ENCODE measurements around the gene NME3. TPM values are rescaled to one million over a fixed set of nuclear protein-coding genes. Genes with fewer than 3 reads are reported as not detected.
A peak's percentile ranks its signal among the peaks of the same experiment; 100 is the strongest.

NME3 gene
- total RNA-seq, 1 experiment from 2014 or later, result 76.9 TPM

DNA sequence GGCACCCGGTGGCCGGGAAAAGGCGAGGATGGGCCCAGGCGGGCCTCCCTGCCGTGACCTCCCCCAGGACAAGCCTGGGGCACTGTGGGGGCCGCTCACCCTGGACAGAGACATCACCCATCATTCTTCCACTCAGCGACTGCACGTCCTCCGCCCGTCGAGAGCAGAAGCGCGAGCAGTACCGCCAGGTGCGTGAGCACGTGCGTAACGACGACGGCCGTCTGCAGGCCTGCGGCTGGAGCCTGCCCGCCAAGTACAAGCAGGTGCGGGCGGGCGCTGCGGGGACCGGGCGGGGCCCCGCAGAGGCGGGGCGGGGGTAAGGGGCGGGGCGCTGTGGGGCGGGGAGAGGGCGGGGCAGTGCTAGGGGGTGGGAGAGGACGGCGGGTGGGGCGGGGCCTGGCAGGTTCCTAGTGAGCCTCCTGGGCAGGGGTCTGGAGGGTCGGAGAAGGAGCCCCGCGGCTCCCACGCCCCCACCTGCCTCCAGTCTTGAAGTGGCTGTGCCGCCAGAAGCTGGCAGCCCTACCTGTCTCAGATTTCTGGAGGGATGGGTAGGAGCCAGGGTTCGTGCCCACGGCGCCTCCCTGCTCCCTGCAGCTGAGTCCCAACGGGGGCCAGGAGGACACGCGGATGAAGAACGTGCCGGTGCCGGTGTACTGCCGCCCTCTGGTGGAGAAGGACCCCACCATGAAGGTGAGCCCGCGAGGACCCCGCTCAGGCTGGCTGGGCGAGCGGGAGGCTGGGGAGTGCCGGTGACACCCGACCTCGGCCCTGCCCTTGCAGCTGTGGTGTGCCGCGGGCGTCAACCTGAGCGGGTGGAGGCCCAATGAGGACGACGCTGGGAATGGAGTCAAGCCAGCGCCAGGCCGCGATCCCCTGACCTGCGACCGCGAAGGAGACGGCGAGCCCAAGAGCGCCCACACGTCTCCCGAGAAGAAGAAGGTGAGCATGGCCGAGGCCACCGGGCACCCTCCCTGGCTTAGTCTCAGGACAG, 7.5 kb downstream of the NME3 start:
- no peaks in the 10 kb centered on the region for H3K4me1 ChIP-seq (ENCODE audit: insufficient read depth, low read length)
- H4K20me1 ChIP-seq (ENCODE audit: control insufficient read depth, insufficient read depth, insufficient read length), result no peaks in the 10 kb centered on the region
- no peak overlapping the region for H3K18ac ChIP-seq (ENCODE audit: insufficient read length, low read depth, low read length)
- DNase-seq, result peak; percentile 91
- no peak overlapping the region for H2BK20ac ChIP-seq (ENCODE audit: low read depth, low read length, poor library complexity, severe bottlenecking)
- Mint-ChIP-seq H3K4me1 (no peaks in the 10 kb centered on the region), H3K36me3 (ENCODE audit: insufficient read depth in 1 of 3, low read depth in 3 of 3) (peaks cover 7 to 41% (median 28%) of the 10 kb centered on the region in 3 experiments; a peak in 6 of 7 replicates), H3K27ac (no peak overlapping the region), H3K27me3 (ENCODE audit: low read depth) (no peaks in the 10 kb centered on the region), H3K4me3 (peak overlapping the region in 1 of 2 experiments; percentile 38; a peak in 2 of 5 replicates), H3K9me3 (no peaks in the 10 kb centered on the region)
- H2AFZ ChIP-seq (ENCODE audit: low read length), result no peak overlapping the region
- H3K9me3 ChIP-seq (ENCODE audit: control insufficient read depth, low read depth, low read length), result no peaks in the 10 kb centered on the region
- no peaks in the 10 kb centered on the region for H3K79me1 ChIP-seq (ENCODE audit: insufficient read depth, low read depth, low read length, poor library complexity, severe bottlenecking)
- H2BK5ac ChIP-seq (ENCODE audit: insufficient read length, low read length), result no peak overlapping the region
- H3K27me3 ChIP-seq (ENCODE audit: insufficient read depth, low read length), result no peaks in the 10 kb centered on the region
- no CpG with 5 or more reads among the region's 81 CpGs for WGBS (ENCODE audit: extremely low coverage, insufficient read length, low lambda C conversion rate)
- H3K23me2 ChIP-seq (ENCODE audit: insufficient read length, low read depth, low read length, poor library complexity, severe bottlenecking), result peaks cover 3% of the 10 kb centered on the region
- H3K4me2 ChIP-seq (ENCODE audit: insufficient read depth, insufficient read length, low read length), result peak overlapping the region; percentile 56
- H4K5ac ChIP-seq (ENCODE audit: insufficient read length, low read depth, low read length), result no peak overlapping the region
- no peak overlapping the region for H3K23ac ChIP-seq (ENCODE audit: insufficient read length, low read depth, low read length)
- H4K8ac ChIP-seq (replicated peaks; ENCODE audit: insufficient read length, low read depth, low read length), result no peak overlapping the region
- H3K27ac ChIP-seq (ENCODE audit: insufficient read length, low read depth, low read length), result no peak overlapping the region
- TF ChIP-seq, protein P1, sequence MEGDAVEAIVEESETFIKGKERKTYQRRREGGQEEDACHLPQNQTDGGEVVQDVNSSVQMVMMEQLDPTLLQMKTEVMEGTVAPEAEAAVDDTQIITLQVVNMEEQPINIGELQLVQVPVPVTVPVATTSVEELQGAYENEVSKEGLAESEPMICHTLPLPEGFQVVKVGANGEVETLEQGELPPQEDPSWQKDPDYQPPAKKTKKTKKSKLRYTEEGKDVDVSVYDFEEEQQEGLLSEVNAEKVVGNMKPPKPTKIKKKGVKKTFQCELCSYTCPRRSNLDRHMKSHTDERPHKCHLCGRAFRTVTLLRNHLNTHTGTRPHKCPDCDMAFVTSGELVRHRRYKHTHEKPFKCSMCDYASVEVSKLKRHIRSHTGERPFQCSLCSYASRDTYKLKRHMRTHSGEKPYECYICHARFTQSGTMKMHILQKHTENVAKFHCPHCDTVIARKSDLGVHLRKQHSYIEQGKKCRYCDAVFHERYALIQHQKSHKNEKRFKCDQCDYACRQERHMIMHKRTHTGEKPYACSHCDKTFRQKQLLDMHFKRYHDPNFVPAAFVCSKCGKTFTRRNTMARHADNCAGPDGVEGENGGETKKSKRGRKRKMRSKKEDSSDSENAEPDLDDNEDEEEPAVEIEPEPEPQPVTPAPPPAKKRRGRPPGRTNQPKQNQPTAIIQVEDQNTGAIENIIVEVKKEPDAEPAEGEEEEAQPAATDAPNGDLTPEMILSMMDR (conservative IDR thresholded peaks at IDR 0.05), result peak; percentile 81
- no peak overlapping the region for H2BK15ac ChIP-seq (ENCODE audit: low read depth, low read length)
- no peak overlapping the region for H3K9ac ChIP-seq (ENCODE audit: extremely low read depth, insufficient read length, low read length)
- H3K79me2 ChIP-seq (ENCODE audit: insufficient read depth, low read length), result no peaks in the 10 kb centered on the region
- H3K56ac ChIP-seq (ENCODE audit: insufficient read length, low read depth, low read length), result no peak overlapping the region
- no peak overlapping the region for H2AK5ac ChIP-seq (ENCODE audit: insufficient read length, low read length)
- no peak overlapping the region for H2BK120ac ChIP-seq (ENCODE audit: low read depth, low read length, poor library complexity, severe bottlenecking)
- H2BK12ac ChIP-seq (ENCODE audit: insufficient read length, low read depth, low read length), result no peak overlapping the region
- H4K91ac ChIP-seq (ENCODE audit: insufficient read length, low read depth, low read length), result no peak overlapping the region
- no peak overlapping the region for H3K4ac ChIP-seq (ENCODE audit: low read depth, low read length)
- H3K14ac ChIP-seq (ENCODE audit: insufficient read depth, low read length), result 0 out of 2 replicates have a peak overlapping the region, but pooled peaks have one; percentile 37
- H3T11ph ChIP-seq (ENCODE audit: low read length), result no peak overlapping the region

Data from H9 (cell line).